Fibroblast of skin of right quadriceps (primary cell): Measurements from ENCODE around the gene RO60.
"Not testable (repeated sequence)": the region's sequence is repeated elsewhere in the genome, so short reads cannot be mapped to it uniquely, and the experiment has no call there.

Experiments used
- DNase-seq: peaks from one replicate; pipeline ENCODE4 v3.0.0-alpha.2; 2013

The RO60 gene

GRCh38 chr1:193059282-193060114, at the start of gene RO60, which contains the start of gene UCHL5:
Gene RO60, plus strand, starts transcription at chr1:193059612. Its CDS starts 9,443 bp downstream, at chr1:193069055.
Gene UCHL5, minus strand, starts transcription at chr1:193059360. Its CDS starts 100 bp downstream, at chr1:193059260.
- DNase-seq = peak; percentile 99

GRCh38 chr1:193011406-193011805, 48.0 kb upstream of the RO60 start:
- no peak for DNase-seq

- DNase-seq = peak; percentile 90
Measured at GRCh38 chr1:193013005-193013404, 46.4 kb upstream of the RO60 start.

GRCh38 chr1:193013707-193014106, 45.7 kb upstream of the RO60 start:
- DNase-seq = no peak

GRCh38 chr1:193014400-193014799, 45.0 kb upstream of the RO60 start:
- peak; percentile 63 for DNase-seq

- no peak for DNase-seq
Measured at GRCh38 chr1:193016788-193017187, 42.6 kb upstream of the RO60 start.

- peak; percentile 51 for DNase-seq
Measured at GRCh38 chr1:193019442-193020026, 39.9 kb upstream of the RO60 start.

- no peak for DNase-seq
Measured at GRCh38 chr1:193025218-193025617, 34.2 kb upstream of the RO60 start.

GRCh38 chr1:193030280-193030679, 29.1 kb upstream of the RO60 start:
- no peak for DNase-seq

GRCh38 chr1:193031431-193031830, 28.0 kb upstream of the RO60 start:
- DNase-seq = peak; percentile 3

- not testable (repeated sequence) for DNase-seq
Measured at GRCh38 chr1:193032643-193033427, 26.6 kb upstream of the RO60 start.

GRCh38 chr1:193033610-193034009, 25.8 kb upstream of the RO60 start:
- no peak for DNase-seq

- no peak for DNase-seq
Measured at GRCh38 chr1:193036337-193037047, 22.9 kb upstream of the RO60 start.

- no peak for DNase-seq
Measured at GRCh38 chr1:193040011-193040410, 19.4 kb upstream of the RO60 start.

GRCh38 chr1:193042766-193043691, 16.4 kb upstream of the RO60 start:
- no peak for DNase-seq

- not testable (repeated sequence) for DNase-seq
Measured at GRCh38 chr1:193048913-193049312, 10.5 kb upstream of the RO60 start.

- DNase-seq = no peak
Measured at GRCh38 chr1:193054169-193054675, 5.2 kb upstream of the RO60 start.

GRCh38 chr1:193058529-193059281, 707 bp upstream of the RO60 start:
- DNase-seq = peak; percentile 32

- no peak for DNase-seq
Measured at GRCh38 chr1:193060115-193060403, 647 bp downstream of the RO60 start.

GRCh38 chr1:193060406-193060805, 994 bp downstream of the RO60 start:
- no peak for DNase-seq

GRCh38 chr1:193060938-193061337, 1.5 kb downstream of the RO60 start:
- peak; percentile 9 for DNase-seq
